VCaP (cell line): ENCODE measurements around the gene AGXT2.
"Not testable (repeated sequence)": the region's sequence is repeated elsewhere in the genome, so short reads cannot be mapped to it uniquely, and the experiment has no call there.

ENCODE experiments used
- H3K27ac ChIP-seq: fragments of 450-650 bp; 2 replicates; pipeline ENCODE4 v1.5.1; 2017
- CTCF ChIP-seq: fragments of 450-650 bp; conservative IDR thresholded peaks from 2 replicates; pipeline ENCODE4 v1.5.1; 2017; ENCODE audit warnings: mild to moderate bottlenecking, moderate library complexity

AGXT2 gene

GRCh38 chr5:34993951-34994350, 53.8 kb downstream of the AGXT2 start:
- TF ChIP-seq CTCF: no peak

DNA sequence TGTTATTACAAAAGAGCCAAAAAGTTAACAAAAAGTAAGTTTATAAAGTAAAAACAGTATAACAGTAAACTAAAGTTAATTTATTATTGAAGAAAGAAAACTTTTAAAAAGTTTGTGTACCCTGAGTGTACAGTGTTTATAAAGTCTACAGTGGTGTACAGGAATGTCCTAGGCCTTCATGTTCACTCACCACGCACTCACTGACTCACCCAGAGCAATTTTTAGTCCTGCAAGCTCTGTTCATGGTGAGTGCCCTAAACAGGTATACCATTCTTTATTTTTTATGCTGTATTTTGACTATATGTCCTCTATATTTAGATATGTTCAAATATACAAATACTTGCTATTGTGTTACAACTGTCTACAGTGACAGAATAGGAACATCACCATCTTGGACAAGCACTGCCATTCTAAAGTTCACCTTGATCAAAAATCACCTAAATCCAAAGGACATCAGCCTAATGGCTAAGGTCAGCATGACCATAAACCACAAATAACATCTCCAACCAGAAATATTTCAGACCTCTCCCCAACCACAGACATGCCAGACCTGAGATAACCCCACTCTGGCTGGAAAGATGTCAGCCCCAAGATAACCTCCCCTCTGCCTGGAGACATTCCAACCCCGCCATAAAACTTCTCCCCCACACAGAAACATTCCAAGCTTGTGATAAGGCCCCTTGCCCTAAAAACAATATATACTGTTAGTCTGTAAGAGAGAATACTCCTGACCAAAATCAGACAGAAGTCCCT, 56.1 kb downstream of the AGXT2 start:
- no peak overlapping the region for H3K27ac ChIP-seq
- TF ChIP-seq CTCF: no peak

More at GRCh38 chr5:34993951-34994350, 53.8 kb downstream of the AGXT2 start:
- no peak overlapping the region for H3K27ac ChIP-seq

DNA sequence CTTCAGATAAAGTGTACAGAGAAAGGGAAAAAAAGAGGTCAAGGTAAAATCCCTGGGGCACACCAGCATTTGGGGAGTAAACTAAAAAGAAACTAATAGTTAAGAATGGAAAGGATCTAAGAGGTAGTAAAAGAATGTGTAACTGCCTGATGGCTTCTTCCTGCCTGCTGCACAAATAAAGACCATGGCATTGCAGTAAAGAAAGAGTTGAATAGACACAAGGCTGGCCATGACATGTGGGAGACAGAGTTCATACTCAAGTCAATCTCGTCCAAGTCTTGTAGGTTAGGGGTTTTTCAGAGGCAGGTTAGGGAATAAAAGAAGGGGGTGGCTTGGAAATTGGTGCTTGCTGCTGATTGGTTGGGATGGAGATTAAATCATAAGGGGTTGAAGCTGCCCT, 60.8 kb downstream of the AGXT2 start:
- no peak overlapping the region for H3K27ac ChIP-seq
- no peak for TF ChIP-seq CTCF

- H3K27ac ChIP-seq: no peak overlapping the region
- no peak for TF ChIP-seq CTCF
Observed at GRCh38 chr5:34982823-34983222, 64.9 kb downstream of the AGXT2 start.

GRCh38 chr5:34978681-34979080, 69.1 kb downstream of the AGXT2 start:
- TF ChIP-seq CTCF: no peak
- no peak overlapping the region for H3K27ac ChIP-seq

DNA sequence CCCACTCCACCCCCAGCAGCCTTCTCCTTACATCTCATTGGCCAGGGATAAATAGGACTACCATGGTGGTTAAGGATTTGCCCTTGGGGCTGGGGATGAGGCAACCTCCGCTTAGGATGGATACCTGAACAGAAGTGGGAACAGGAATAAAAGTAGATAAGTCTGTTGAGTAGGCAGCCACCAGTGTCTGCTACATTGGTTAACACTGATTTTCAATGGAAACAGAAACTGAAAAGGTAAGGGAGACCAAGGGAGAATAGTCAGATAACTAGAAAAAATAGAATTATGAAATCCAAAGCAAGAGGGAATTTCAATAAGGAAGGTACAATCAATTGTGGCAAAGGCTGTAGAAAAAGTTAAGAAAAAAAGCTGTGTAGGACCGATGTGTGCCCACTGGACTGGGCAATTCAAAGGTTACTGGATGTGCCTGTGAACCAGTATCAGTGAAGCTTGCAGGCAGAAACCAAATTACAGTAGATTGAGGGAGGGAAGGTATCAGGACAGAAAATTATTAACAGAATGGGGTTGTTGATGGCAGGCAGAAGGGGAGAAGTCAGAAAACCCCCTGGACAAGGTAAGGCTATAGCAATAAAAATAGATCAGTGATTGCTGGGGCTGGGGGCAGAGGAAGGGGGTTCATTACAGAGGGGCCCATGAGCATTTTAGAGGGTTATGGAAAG, 69.7 kb downstream of the AGXT2 start:
- TF ChIP-seq CTCF: no peak
- no peak overlapping the region for H3K27ac ChIP-seq

GRCh38 chr5:34976347-34976746, 71.4 kb downstream of the AGXT2 start:
- no peak overlapping the region for H3K27ac ChIP-seq
- TF ChIP-seq CTCF: no peak

DNA sequence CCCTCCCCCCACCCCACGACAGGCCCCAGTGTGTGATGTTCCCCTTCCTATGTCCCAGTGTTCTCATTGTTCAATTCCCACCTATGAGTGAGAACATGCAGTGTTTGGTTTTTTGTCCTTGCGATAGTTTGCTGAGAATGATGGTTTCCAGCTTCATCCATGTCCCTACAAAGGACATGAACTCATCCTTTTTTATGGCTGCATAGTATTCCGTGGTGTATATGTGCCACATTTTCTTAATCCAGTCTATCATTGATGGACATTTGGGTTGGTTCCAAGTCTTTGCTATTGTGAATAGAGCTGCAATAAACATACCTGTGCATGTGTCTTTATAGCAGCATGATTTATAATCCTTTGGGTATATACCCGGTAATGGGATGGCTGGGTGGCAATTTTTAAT, 76.1 kb downstream of the AGXT2 start:
- not testable (repeated sequence) for H3K27ac ChIP-seq
